Measurements from ENCODE around the gene CACNA1H.

- no peak for TF ChIP-seq BHLHE40 (IDR thresholded peaks at IDR 0.05; ENCODE audit: borderline replicate concordance)
- TF ChIP-seq SP1 (IDR thresholded peaks at IDR 0.05), result no peak
- TF ChIP-seq NFRKB (IDR thresholded peaks at IDR 0.05), result no peak
- no peak for TF ChIP-seq FOXK2 (IDR thresholded peaks at IDR 0.05)
- no peak for TF ChIP-seq TARDBP (IDR thresholded peaks at IDR 0.05)
- no peak for TF ChIP-seq HDGF (IDR thresholded peaks at IDR 0.05; ENCODE audit: borderline replicate concordance)
- no peak for TF ChIP-seq LEF1 (IDR thresholded peaks at IDR 0.05; ENCODE audit: borderline replicate concordance)
- TF ChIP-seq ARNT (IDR thresholded peaks at IDR 0.05), result no peak
- TF ChIP-seq FOXM1 (IDR thresholded peaks at IDR 0.05; ENCODE audit: borderline replicate concordance), result no peak
Measured at GRCh38 chr16:1262210-1262845, 109.4 kb downstream of the CACNA1H start.
